Astrocyte (in vitro differentiated cells and primary cell): ENCODE data around the gene OSBPL5. TPM values are rescaled to one million over a fixed set of nuclear protein-coding genes. Genes with fewer than 3 reads are reported as not detected.
A peak's percentile ranks its signal among the peaks of the same experiment; 100 is the strongest.

Experiments
- DNase-seq: peaks from one replicate; pipeline ENCODE4 v3.0.0-alpha.2; 2010; ENCODE audit warnings: low read depth
- FAIRE-seq: peaks from 2 replicates; lab custom pipeline; 2011; peaks lifted over from hg19 to GRCh38; lab: Jason Lieb, UNC
- H2AFZ ChIP-seq: 2 replicates; pipeline ENCODE4 v1.6.0; 2012; ENCODE audit warnings: low read depth, low read length, inconsistent platforms
- H3K27ac ChIP-seq: 2 replicates; pipeline ENCODE4 v1.5.1; 2011; ENCODE audit warnings: low read depth, low read length, inconsistent platforms
- H3K27me3 ChIP-seq: 2 replicates; pipeline ENCODE4 v1.6.0; 2011; ENCODE audit warnings: low read length, inconsistent platforms; ENCODE audit not compliant: insufficient read depth
- H3K36me3 ChIP-seq: 2 replicates; pipeline ENCODE4 v1.5.1; 2011; ENCODE audit warnings: low read length, inconsistent platforms; ENCODE audit not compliant: insufficient read depth
- H3K4me1 ChIP-seq: 2 replicates; pipeline ENCODE4 v1.5.1; 2011; ENCODE audit warnings: low read length, inconsistent platforms; ENCODE audit not compliant: insufficient read depth
- H3K4me2 ChIP-seq: 2 replicates; pipeline ENCODE4 v1.6.0; 2012; ENCODE audit warnings: low read length, inconsistent platforms
- H3K4me3 ChIP-seq: 2 replicates; pipeline ENCODE4 v1.5.1; 2011; ENCODE audit warnings: low read depth, mild to moderate bottlenecking, low read length, inconsistent platforms; ENCODE audit not compliant: insufficient read depth
- H3K79me2 ChIP-seq: 2 replicates; pipeline ENCODE4 v1.6.0; 2012; ENCODE audit warnings: mild to moderate bottlenecking, low read length, inconsistent platforms; ENCODE audit not compliant: insufficient read depth
- H3K9ac ChIP-seq: 2 replicates; pipeline ENCODE4 v1.6.0; 2012; ENCODE audit warnings: mild to moderate bottlenecking, low read length, inconsistent platforms
- H3K9me3 ChIP-seq: 2 replicates; pipeline ENCODE4 v1.5.1; 2012; ENCODE audit warnings: low read depth, mild to moderate bottlenecking, low read length, inconsistent platforms; ENCODE audit not compliant: insufficient read depth
- H4K20me1 ChIP-seq: 2 replicates; pipeline ENCODE4 v1.6.0; 2012; ENCODE audit warnings: low read length, inconsistent platforms; ENCODE audit not compliant: insufficient read depth
- H3K27ac Mint-ChIP-seq: one replicate; pipeline ENCODE4 v1.8.0; 2021; ENCODE audit warnings: mild to moderate bottlenecking, mixed read lengths; ENCODE audit not compliant: unreplicated experiment
- H3K27me3 Mint-ChIP-seq: one replicate; pipeline ENCODE4 v1.8.0; 2021; ENCODE audit warnings: low read depth, mixed read lengths; ENCODE audit not compliant: unreplicated experiment
- H3K36me3 Mint-ChIP-seq: one replicate; pipeline ENCODE4 v1.8.0; 2021; ENCODE audit warnings: low read depth, mixed read lengths; ENCODE audit not compliant: unreplicated experiment
- H3K4me1 Mint-ChIP-seq: one replicate; pipeline ENCODE4 v1.8.0; 2021; ENCODE audit warnings: low read depth, mixed read lengths; ENCODE audit not compliant: unreplicated experiment
- H3K4me3 Mint-ChIP-seq: one replicate; pipeline ENCODE4 v1.8.0; 2021; ENCODE audit warnings: mild to moderate bottlenecking, moderate library complexity, mixed read lengths; ENCODE audit not compliant: unreplicated experiment
- H3K9me3 Mint-ChIP-seq: one replicate; pipeline ENCODE4 v1.8.0; 2021; ENCODE audit warnings: mild to moderate bottlenecking, mixed read lengths; ENCODE audit not compliant: unreplicated experiment
- CTCF ChIP-seq: IDR thresholded peaks from 2 replicates; pipeline ENCODE4 v1.5.1; 2011; ENCODE audit warnings: low read depth, mild to moderate bottlenecking, inconsistent platforms, low read length, moderate library complexity; ENCODE audit not compliant: insufficient read depth
- EZH2 ChIP-seq: IDR thresholded peaks from 2 replicates; pipeline ENCODE4 v1.6.1; 2012; ENCODE audit warnings: mild to moderate bottlenecking, low read length, inconsistent platforms; ENCODE audit not compliant: insufficient read depth
- total RNA-seq: library from RNA; stranded (reverse); gene quantifications from 2 replicates; pipeline ENCODE4 v1.2.1, GENCODE V29; 2021

The OSBPL5 gene
- total RNA-seq, 1 donor from 2014 or later = 29.0 TPM

GRCh38 chr11:3091846-3092602, 73.1 kb downstream of the OSBPL5 start:
- DNase-seq (peak; percentile 17), FAIRE-seq (no peak)
- Mint-ChIP-seq H3K36me3 (peaks cover 4% of the 10 kb centered on the region), H3K27ac (no peak overlapping the region), H3K9me3 (peaks cover 1% of the 10 kb centered on the region), H3K4me3 (no peak overlapping the region), H3K27me3 (no peaks in the 10 kb centered on the region), H3K4me1 (peaks cover 14% of the 10 kb centered on the region)
- no peaks in the 10 kb centered on the region for H3K27me3 ChIP-seq
- H3K4me1 ChIP-seq = peaks cover 27% of the 10 kb centered on the region
- no peak overlapping the region for H3K27ac ChIP-seq
- H3K4me2 ChIP-seq = no peak overlapping the region
- peaks cover 7% of the 10 kb centered on the region for H4K20me1 ChIP-seq
- no peak overlapping the region for H3K9ac ChIP-seq
- no peaks in the 10 kb centered on the region for H3K9me3 ChIP-seq
- no peak overlapping the region for H2AFZ ChIP-seq
- H3K36me3 ChIP-seq = no peaks in the 10 kb centered on the region
- no peak overlapping the region for H3K4me3 ChIP-seq
- H3K79me2 ChIP-seq = no peaks in the 10 kb centered on the region
- peak; percentile 86 for TF ChIP-seq CTCF
- TF ChIP-seq EZH2 = no peak

GRCh38 chr11:3091081-3091845, 73.8 kb downstream of the OSBPL5 start:
- Histone ChIP-seq H3K9me3 (no peaks in the 10 kb centered on the region), H3K4me1 (peaks cover 26% of the 10 kb centered on the region), H4K20me1 (peaks cover 7% of the 10 kb centered on the region), H2AFZ (no peak overlapping the region), H3K27me3 (no peaks in the 10 kb centered on the region), H3K36me3 (no peaks in the 10 kb centered on the region), H3K4me2 (no peak overlapping the region), H3K9ac (no peak overlapping the region), H3K27ac (no peak overlapping the region), H3K79me2 (no peaks in the 10 kb centered on the region), H3K4me3 (no peak overlapping the region)
- H3K27ac Mint-ChIP-seq = no peak overlapping the region
- no peak overlapping the region for H3K4me3 Mint-ChIP-seq
- TF ChIP-seq CTCF (no peak), EZH2 (no peak)
- FAIRE-seq (no peak), DNase-seq (no peak)
- peaks cover 1% of the 10 kb centered on the region for H3K9me3 Mint-ChIP-seq
- H3K27me3 Mint-ChIP-seq = no peaks in the 10 kb centered on the region
- H3K36me3 Mint-ChIP-seq = peaks cover 2% of the 10 kb centered on the region
- H3K4me1 Mint-ChIP-seq = peaks cover 14% of the 10 kb centered on the region
